GM12892 (cell line): ENCODE data around the gene FBLN2.

Source experiments
- DNase-seq: peaks from one replicate; pipeline ENCODE4 v3.0.0; 2011; ENCODE audit not compliant: insufficient read length
- FAIRE-seq: peaks from 2 replicates; lab custom pipeline; 2011; peaks lifted over from hg19 to GRCh38; lab: Jason Lieb, UNC
- POLR2A ChIP-seq: IDR thresholded peaks from 2 replicates; pipeline ENCODE4 v1.6.1; 2011; ENCODE audit warnings: low read depth, low read length, control low read depth
- POLR2AphosphoS5 ChIP-seq: IDR thresholded peaks from 2 replicates; pipeline ENCODE4 v1.6.1; 2011; ENCODE audit warnings: low read depth, low read length, control low read depth
- TAF1 ChIP-seq: IDR thresholded peaks from 2 replicates; pipeline ENCODE4 v1.6.1; 2011; ENCODE audit warnings: low read depth, mild to moderate bottlenecking, control low read depth, low read length, borderline replicate concordance

FBLN2 gene

GRCh38 chr3:13506680-13507079 lies 42.2 kb upstream of the FBLN2 start:
- DNase-seq (no peak), FAIRE-seq (no peak)
- no peak for TF ChIP-seq POLR2A
- no peak for TF ChIP-seq TAF1
- no peak for TF ChIP-seq POLR2AphosphoS5

GRCh38 chr3:13507247-13507569 lies 41.7 kb upstream of the FBLN2 start:
- TF ChIP-seq POLR2AphosphoS5 (no peak), POLR2A (no peak), TAF1 (no peak)
- DNase-seq (no peak), FAIRE-seq (no peak)

DNA sequence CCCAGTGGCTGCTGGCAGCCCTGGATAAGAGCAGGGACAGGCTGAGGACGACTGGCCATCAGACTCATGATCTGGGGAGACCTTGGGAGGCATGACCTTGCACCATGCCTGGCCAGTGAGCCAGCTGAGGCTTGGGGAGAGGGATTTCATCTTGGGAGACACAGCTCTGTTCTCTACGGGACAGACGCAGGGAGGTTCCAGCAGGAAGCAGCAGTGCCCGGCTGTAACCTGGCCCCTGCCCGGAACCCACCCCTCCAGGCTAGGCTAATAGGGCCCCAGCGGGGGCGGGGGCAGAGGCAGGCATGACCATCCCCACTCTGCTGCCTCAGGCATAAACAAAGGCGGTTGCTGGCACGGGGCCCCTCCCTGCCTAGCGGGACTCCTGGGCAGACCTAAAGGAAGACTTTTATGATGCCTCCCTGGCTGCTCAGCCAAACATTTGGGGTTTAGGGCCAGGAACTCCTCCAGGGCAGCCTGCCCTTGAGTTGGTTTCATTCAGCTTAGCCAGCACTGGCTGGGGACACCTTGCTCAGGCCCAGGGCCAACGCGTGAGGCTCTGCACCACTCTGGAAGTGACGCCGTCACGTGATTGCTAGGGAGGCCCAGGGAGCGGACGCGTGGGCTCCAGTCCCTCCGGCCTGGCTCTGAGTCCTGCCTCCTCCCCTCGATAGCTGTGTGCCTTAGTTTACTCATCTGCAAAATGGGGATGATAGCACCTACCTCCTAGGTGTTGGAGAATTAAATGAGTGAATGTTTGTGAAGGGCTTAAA lies 41.2 kb upstream of the FBLN2 start:
- TF ChIP-seq POLR2A (no peak), TAF1 (no peak), POLR2AphosphoS5 (no peak)
- FAIRE-seq, result no peak
- DNase-seq, result no peak

GRCh38 chr3:13508496-13508895 lies 40.4 kb upstream of the FBLN2 start:
- TF ChIP-seq TAF1 (no peak), POLR2A (no peak), POLR2AphosphoS5 (no peak)
- no peak for FAIRE-seq
- no peak for DNase-seq

DNA sequence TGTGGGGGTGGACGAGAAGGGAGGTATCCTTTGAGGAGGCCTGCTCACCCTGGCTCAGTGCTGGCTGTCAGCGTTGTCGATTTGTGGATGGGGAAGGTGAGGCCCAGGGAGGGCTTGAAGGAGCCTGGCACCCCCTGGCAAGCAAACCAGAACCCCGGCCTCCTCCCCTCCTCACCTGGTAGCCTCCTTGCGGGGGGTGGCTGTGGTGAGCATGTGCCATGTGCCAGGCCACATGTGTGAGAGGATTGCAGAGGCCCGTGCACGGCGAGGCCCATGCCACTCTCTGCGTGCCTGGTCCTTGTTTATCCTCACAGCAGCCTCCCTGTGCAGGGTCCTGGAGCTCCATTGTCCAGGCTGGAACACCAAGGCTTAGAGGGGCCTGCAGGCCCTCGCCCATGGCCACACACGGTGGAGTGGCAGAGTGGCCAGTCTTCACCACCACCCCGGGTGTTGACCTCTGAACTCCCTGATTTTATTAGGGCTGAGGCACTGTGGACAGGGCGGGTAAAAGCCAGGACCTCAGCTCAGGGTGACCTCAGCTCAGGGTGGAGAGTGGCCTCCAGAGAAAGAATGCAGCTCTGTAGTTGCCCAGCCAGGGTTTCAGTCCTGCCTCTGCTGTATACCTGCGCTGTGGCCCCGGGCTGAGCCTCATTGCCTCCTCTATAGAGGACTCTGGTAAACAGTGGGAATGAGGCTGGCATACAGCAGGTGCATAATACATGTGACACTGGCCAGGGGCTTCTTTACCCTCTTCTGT lies 39.7 kb upstream of the FBLN2 start:
- DNase-seq, result no peak
- no peak for FAIRE-seq
- TF ChIP-seq POLR2A (no peak), TAF1 (no peak), POLR2AphosphoS5 (no peak)

GRCh38 chr3:13509816-13510192 lies 39.1 kb upstream of the FBLN2 start:
- no peak for DNase-seq
- no peak for TF ChIP-seq TAF1
- TF ChIP-seq POLR2AphosphoS5, result no peak
- no peak for TF ChIP-seq POLR2A
- no peak for FAIRE-seq

DNA sequence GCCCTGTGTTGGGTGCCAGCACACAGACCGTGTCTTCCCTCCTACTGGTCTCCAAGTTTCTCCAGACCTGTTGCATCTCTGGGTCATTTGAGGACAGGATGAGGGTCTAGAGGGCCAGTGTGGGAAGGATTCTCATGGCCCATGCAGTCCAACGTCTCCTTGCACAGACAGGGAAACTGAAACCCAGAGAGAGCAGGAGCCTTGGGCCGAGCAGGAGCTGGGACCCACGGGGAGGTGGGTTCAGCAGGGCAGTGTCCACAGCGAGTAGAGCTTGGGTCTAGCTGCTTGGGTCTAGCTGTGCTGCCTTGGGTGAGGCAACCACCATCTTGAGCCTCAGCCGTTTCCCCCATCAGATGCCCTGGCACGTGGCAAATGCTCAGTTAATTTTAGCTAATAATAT lies 36.5 kb upstream of the FBLN2 start:
- DNase-seq (no peak), FAIRE-seq (no peak)
- TF ChIP-seq POLR2AphosphoS5 (no peak), TAF1 (no peak), POLR2A (no peak)

DNA sequence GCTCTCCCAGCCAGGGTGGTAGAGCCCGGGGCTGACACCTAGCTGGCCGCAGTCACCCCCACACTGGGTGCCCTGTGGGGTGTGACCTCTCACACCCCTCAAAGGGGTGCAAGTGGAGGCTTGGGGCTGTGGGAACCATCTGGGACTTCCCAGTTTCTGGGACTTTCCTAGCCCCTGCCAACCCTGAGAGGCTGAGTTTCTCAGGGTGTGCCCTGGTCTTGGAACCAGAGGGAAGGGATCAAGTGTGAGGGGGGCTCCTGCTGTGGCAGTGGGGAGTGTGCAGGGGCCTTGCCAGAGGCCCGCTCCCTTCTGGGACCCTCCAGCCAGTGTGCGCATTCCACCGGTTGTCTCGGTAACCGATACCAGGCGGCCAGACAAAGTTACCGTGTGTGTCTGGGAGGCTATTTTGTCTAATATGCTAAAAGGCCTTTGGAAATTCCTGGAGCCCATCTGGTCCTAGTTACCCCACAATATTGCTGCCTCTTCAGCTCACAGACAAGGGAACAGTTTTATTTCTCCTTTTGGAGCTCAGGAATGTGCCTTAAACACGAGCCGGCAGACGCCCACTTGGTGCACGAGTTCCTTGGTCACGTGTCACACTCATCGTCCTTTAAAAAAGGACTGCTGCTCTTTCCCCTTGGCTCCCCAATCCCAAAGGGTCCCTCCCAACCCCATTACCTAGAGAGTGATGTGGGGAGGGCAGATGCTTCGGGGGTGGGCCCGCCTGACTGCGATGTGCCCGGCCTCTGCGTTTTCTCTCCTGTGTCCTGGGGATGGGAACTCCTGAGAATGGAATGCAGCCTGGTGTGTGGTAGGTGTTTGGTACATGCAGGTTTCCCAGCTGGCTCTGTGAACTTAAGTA lies 35.6 kb upstream of the FBLN2 start:
- no peak for FAIRE-seq
- no peak for DNase-seq
- no peak for TF ChIP-seq TAF1
- no peak for TF ChIP-seq POLR2AphosphoS5
- no peak for TF ChIP-seq POLR2A

GRCh38 chr3:13513913-13514517 lies 34.9 kb upstream of the FBLN2 start:
- no peak for FAIRE-seq
- no peak for DNase-seq
- TF ChIP-seq POLR2A, result no peak
- no peak for TF ChIP-seq POLR2AphosphoS5
- TF ChIP-seq TAF1, result no peak

GRCh38 chr3:13514639-13515435 lies 34.1 kb upstream of the FBLN2 start:
- DNase-seq (no peak), FAIRE-seq (no peak)
- TF ChIP-seq POLR2A, result no peak
